ENCODE results near the gene PACSIN1.

The PACSIN1 gene

DNA sequence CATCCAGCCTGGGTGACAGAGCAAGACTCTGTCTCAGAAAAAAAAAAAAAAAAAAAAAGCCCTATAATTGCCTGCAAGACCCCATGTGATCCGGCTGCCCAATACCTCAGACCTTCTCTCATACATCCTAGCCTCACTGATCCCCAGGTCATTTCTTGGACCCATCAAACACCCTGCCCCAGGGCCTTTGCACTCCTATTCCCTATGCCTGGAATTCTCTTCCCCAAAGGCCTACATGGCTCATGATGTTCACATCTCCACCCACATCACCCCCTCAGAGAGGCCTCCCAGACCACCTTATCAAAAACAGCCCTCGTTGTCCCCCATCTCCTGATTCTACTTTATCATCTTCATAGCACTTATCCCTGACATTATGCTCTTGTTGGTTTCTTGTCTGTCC lies 8.9 kb downstream of the PACSIN1 start:
- no peak overlapping the region for H3K4me3 ChIP-seq (ENCODE audit: low read depth, low read length)
- POLR2A ChIA-PET: interaction anchor here (1.1 to 1.6 kb wide), 2 partner anchors 9 to 60 kb away, joined by 3 to 7 read pairs; partner anchors contain the start of gene PACSIN1
- TF ChIP-seq ZNF623 (tag by site-specific recombination; IDR thresholded peaks at IDR 0.05) (peak; percentile 91), ZBTB49 (tag by site-specific recombination; IDR thresholded peaks at IDR 0.05; ENCODE audit: low read depth) (no peak), ZNF169 (tag by site-specific recombination; IDR thresholded peaks at IDR 0.05) (no peak)
- H3K36me3 ChIP-seq (ENCODE audit: control insufficient read depth in 2 of 2, insufficient read depth in 1 of 2, low read length in 2 of 2): no peaks in the 10 kb centered on the region
- no peaks in the 10 kb centered on the region for H3K4me1 ChIP-seq (ENCODE audit: control insufficient read depth, insufficient read depth, low read length)
- CTCF ChIA-PET: interaction anchor here (0.8 to 1.7 kb wide), 3 partner anchors 14 to 311 kb away, joined by 3 to 9 read pairs (median 4); no protein-coding TSS in a partner anchor
- no peak overlapping the region for H3K27ac ChIP-seq (ENCODE audit: extremely low read depth, low read depth, low read length)
- H3K9me3 ChIP-seq (ENCODE audit: control insufficient read depth, insufficient read depth, low read depth, low read length): no peaks in the 10 kb centered on the region

DNA sequence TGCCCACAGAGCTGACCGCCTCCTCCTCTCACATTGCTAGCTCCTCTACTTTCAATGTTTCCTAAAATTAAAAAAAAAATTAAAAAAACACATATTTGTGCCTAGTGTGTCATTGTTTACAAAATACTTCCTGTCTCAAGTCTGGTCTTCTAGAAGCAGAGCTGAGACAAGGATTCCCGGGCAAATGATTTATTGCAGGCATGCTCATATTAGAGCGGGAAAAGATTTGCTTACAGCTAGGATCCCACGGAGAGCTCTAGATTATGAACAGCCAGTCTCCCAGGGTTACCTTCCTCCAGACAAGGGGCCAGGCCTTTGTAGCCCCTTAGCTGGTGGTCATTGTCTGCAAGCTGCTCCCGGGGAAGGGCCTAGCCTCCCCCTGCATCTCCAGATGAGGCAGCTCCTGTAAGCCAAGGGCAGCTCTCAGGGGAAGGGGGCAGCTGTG lies 9.4 kb downstream of the PACSIN1 start:
- TF ChIP-seq ZSCAN23 (tag by site-specific recombination; IDR thresholded peaks at IDR 0.05) (no peak), ZFP69B (tag by site-specific recombination; IDR thresholded peaks at IDR 0.05) (no peak), ZNF560 (tag by site-specific recombination; IDR thresholded peaks at IDR 0.05; ENCODE audit: borderline replicate concordance) (no peak), GLIS1 (tag by site-specific recombination; IDR thresholded peaks at IDR 0.05) (no peak), ZNF354C (tag by site-specific recombination; IDR thresholded peaks at IDR 0.05; ENCODE audit: borderline replicate concordance, low read depth) (no peak), ZNF2 (tag by site-specific recombination; IDR thresholded peaks at IDR 0.05) (no peak), ZNF776 (tag by site-specific recombination; IDR thresholded peaks at IDR 0.05; ENCODE audit: borderline replicate concordance) (no peak), ZNF548 (tag by site-specific recombination; IDR thresholded peaks at IDR 0.05) (no peak), ZBTB8A (tag by site-specific recombination; IDR thresholded peaks at IDR 0.05) (no peak), ZNF394 (tag by site-specific recombination; IDR thresholded peaks at IDR 0.05; ENCODE audit: borderline replicate concordance) (no peak), GLIS2 (tag by site-specific recombination; IDR thresholded peaks at IDR 0.05) (no peak), ZNF596 (tag by site-specific recombination; IDR thresholded peaks at IDR 0.05) (no peak), SETDB1 (IDR thresholded peaks at IDR 0.05; ENCODE audit: insufficient read length, low read length) (no peak)
- TF ChIP-seq, protein P1, sequence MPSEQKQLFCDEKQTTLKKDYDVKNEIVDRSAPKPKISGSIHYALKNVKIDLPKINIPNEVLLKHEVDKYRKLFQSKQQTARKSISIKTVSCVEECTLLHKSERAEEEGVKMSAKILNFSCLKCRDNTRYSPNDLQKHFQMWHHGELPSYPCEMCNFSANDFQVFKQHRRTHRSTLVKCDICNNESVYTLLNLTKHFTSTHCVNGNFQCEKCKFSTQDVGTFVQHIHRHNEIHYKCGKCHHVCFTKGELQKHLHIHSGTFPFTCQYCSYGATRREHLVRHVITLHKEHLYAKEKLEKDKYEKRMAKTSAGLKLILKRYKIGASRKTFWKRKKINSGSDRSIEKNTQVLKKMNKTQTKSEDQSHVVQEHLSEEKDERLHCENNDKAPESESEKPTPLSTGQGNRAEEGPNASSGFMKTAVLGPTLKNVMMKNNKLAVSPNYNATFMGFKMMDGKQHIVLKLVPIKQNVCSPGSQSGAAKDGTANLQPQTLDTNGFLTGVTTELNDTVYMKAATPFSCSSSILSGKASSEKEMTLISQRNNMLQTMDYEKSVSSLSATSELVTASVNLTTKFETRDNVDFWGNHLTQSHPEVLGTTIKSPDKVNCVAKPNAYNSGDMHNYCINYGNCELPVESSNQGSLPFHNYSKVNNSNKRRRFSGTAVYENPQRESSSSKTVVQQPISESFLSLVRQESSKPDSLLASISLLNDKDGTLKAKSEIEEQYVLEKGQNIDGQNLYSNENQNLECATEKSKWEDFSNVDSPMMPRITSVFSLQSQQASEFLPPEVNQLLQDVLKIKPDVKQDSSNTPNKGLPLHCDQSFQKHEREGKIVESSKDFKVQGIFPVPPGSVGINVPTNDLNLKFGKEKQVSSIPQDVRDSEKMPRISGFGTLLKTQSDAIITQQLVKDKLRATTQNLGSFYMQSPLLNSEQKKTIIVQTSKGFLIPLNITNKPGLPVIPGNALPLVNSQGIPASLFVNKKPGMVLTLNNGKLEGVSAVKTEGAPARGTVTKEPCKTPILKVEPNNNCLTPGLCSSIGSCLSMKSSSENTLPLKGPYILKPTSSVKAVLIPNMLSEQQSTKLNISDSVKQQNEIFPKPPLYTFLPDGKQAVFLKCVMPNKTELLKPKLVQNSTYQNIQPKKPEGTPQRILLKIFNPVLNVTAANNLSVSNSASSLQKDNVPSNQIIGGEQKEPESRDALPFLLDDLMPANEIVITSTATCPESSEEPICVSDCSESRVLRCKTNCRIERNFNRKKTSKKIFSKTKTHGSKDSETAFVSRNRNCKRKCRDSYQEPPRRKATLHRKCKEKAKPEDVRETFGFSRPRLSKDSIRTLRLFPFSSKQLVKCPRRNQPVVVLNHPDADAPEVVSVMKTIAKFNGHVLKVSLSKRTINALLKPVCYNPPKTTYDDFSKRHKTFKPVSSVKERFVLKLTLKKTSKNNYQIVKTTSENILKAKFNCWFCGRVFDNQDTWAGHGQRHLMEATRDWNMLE (tag by site-specific recombination; conservative IDR thresholded peaks at IDR 0.05; ENCODE audit: low read depth): no peak
- TF ChIP-seq, protein P2, sequence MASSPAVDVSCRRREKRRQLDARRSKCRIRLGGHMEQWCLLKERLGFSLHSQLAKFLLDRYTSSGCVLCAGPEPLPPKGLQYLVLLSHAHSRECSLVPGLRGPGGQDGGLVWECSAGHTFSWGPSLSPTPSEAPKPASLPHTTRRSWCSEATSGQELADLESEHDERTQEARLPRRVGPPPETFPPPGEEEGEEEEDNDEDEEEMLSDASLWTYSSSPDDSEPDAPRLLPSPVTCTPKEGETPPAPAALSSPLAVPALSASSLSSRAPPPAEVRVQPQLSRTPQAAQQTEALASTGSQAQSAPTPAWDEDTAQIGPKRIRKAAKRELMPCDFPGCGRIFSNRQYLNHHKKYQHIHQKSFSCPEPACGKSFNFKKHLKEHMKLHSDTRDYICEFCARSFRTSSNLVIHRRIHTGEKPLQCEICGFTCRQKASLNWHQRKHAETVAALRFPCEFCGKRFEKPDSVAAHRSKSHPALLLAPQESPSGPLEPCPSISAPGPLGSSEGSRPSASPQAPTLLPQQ (tag by site-specific recombination; IDR thresholded peaks at IDR 0.05): no peak
- Histone ChIP-seq H3K4me1 (ENCODE audit: control insufficient read depth, insufficient read depth, low read length) (no peaks in the 10 kb centered on the region), H3K36me3 (ENCODE audit: control insufficient read depth in 2 of 2, insufficient read depth in 1 of 2, low read length in 2 of 2) (no peaks in the 10 kb centered on the region), H3K9me3 (ENCODE audit: control insufficient read depth, insufficient read depth, low read depth, low read length) (no peaks in the 10 kb centered on the region), H3K27ac (ENCODE audit: extremely low read depth, low read depth, low read length) (no peak overlapping the region), H3K4me3 (ENCODE audit: low read depth, low read length) (no peak overlapping the region)
- ChIA-PET CTCF (interaction anchor here (0.6 to 1.7 kb wide), 3 partner anchors 11 to 312 kb away, joined by 3 to 9 read pairs (median 3); no protein-coding TSS in a partner anchor), POLR2A (interaction anchor here (1.1 to 1.6 kb wide), 2 partner anchors 9 to 60 kb away, joined by 3 to 7 read pairs; partner anchors contain the start of gene PACSIN1)

Measured in HEK293 (cell line).